ENCODE results near the gene MCAM.

Gene MCAM

GRCh38 chr11:119347242-119347641, 30.3 kb upstream of the MCAM start:
- DNase-seq (ENCODE audit: low read depth) = no peak
- no peak overlapping the region for H3K4me3 ChIP-seq (ENCODE audit: low read depth, low read length)

GRCh38 chr11:119346605-119347004, 29.7 kb upstream of the MCAM start, which contains the start of gene MFRP:
Gene MFRP (minus strand): TSS chr11:119346705. CDS start chr11:119346513, 192 bp downstream.
- DNase-seq (ENCODE audit: low read depth) = no peak
- no peak within 1 kb of the TSS for H3K4me3 ChIP-seq (ENCODE audit: low read depth, low read length)

GRCh38 chr11:119345685-119346084, 28.8 kb upstream of the MCAM start:
- DNase-seq (ENCODE audit: low read depth) = no peak
- H3K4me3 ChIP-seq (ENCODE audit: low read depth, low read length) = no peak overlapping the region

- H3K4me3 ChIP-seq (ENCODE audit: low read depth, low read length) = no peak overlapping the region
- DNase-seq (ENCODE audit: low read depth) = no peak
Measured at GRCh38 chr11:119344291-119345010, 27.5 kb upstream of the MCAM start.

GRCh38 chr11:119343726-119344125, 26.8 kb upstream of the MCAM start:
- no peak overlapping the region for H3K4me3 ChIP-seq (ENCODE audit: low read depth, low read length)
- DNase-seq (ENCODE audit: low read depth) = no peak

- H3K4me3 ChIP-seq (ENCODE audit: low read depth, low read length) = no peak overlapping the region
Measured at GRCh38 chr11:119342362-119343130, 25.6 kb upstream of the MCAM start.

GRCh38 chr11:119342023-119342300, 25.0 kb upstream of the MCAM start:
- H3K4me3 ChIP-seq (ENCODE audit: low read depth, low read length) = no peak overlapping the region
- DNase-seq (ENCODE audit: low read depth) = no peak

More at GRCh38 chr11:119342362-119343130, 25.6 kb upstream of the MCAM start:
- no peak for DNase-seq (ENCODE audit: low read depth)

GRCh38 chr11:119341222-119342022, 24.5 kb upstream of the MCAM start:
- H3K4me3 ChIP-seq (ENCODE audit: low read depth, low read length) = peak overlapping the region; percentile 50

GRCh38 chr11:119340335-119341221, 23.6 kb upstream of the MCAM start, which contains the start of gene C1QTNF5:
Gene C1QTNF5 (minus strand): TSS chr11:119340883. CDS start chr11:119340397, 486 bp downstream.
- no peak for DNase-seq (ENCODE audit: low read depth)
- H3K4me3 ChIP-seq (ENCODE audit: low read depth, low read length) = peak within 1 kb of the TSS; percentile 50

More at GRCh38 chr11:119341222-119342022, 24.5 kb upstream of the MCAM start:
- no peak for DNase-seq (ENCODE audit: low read depth)

GRCh38 chr11:119339589-119340334, 22.8 kb upstream of the MCAM start:
- DNase-seq (ENCODE audit: low read depth) = no peak
- H3K4me3 ChIP-seq (ENCODE audit: low read depth, low read length) = peak overlapping the region; percentile 50

GRCh38 chr11:119338965-119339588, 22.1 kb upstream of the MCAM start:
- DNase-seq (ENCODE audit: low read depth) = no peak
- peak overlapping the region; percentile 50 for H3K4me3 ChIP-seq (ENCODE audit: low read depth, low read length)

GRCh38 chr11:119338318-119338890, 21.5 kb upstream of the MCAM start:
- DNase-seq (ENCODE audit: low read depth) = no peak
- H3K4me3 ChIP-seq (ENCODE audit: low read depth, low read length) = peak overlapping the region; percentile 13

- peak overlapping the region; percentile 13 for H3K4me3 ChIP-seq (ENCODE audit: low read depth, low read length)
- no peak for DNase-seq (ENCODE audit: low read depth)
Measured at GRCh38 chr11:119337581-119338317, 20.8 kb upstream of the MCAM start.

- no peak for DNase-seq (ENCODE audit: low read depth)
- no peak overlapping the region for H3K4me3 ChIP-seq (ENCODE audit: low read depth, low read length)
Measured at GRCh38 chr11:119336744-119337469, 20.0 kb upstream of the MCAM start.

- peak overlapping the region; percentile 86 for H3K4me3 ChIP-seq (ENCODE audit: low read depth, low read length)
- DNase-seq (ENCODE audit: low read depth) = no peak
Measured at GRCh38 chr11:119335655-119336543, 19.0 kb upstream of the MCAM start.
